K562 (cell line): ENCODE results near the gene FADS6.

Source experiments
- ARID4B ChIP-seq: sonication (generic); formaldehyde crosslinking; IDR thresholded peaks from 2 replicates; pipeline ENCODE4 v1.8.0; 2022; ENCODE audit warnings: mild to moderate bottlenecking, missing genetic modification reagents
- BHLHE40 ChIP-seq: IDR thresholded peaks from 2 replicates; pipeline ENCODE4 v1.6.1; 2011; ENCODE audit warnings: low read length, improper control_type of control experiment
- CTCF ChIP-seq, 3 experiments: IDR thresholded peaks in 2 of 3; conservative IDR thresholded peaks in 1 of 3; 2 replicates each; pipeline ENCODE4 v1.5.1; 2011 to 2012; ENCODE audit warnings: low read length in 3 of 3, mild to moderate bottlenecking in 3 of 3, control low read depth in 2 of 3, improper control_type of control experiment in 1 of 3, inconsistent platforms in 1 of 3, low read depth in 1 of 3, mixed read lengths in 1 of 3, moderate library complexity in 1 of 3; ENCODE audit not compliant: insufficient read depth in 2 of 3
- EWSR1 ChIP-seq: fragments of 450-650 bp; IDR thresholded peaks from 2 replicates; pipeline ENCODE4 v1.6.1; 2018; ENCODE audit warnings: borderline replicate concordance, mild to moderate bottlenecking, low read depth, moderate library complexity; ENCODE audit not compliant: partially characterized antibody
- EZH2 ChIP-seq: IDR thresholded peaks from 2 replicates; pipeline ENCODE4 v1.6.1; 2012; ENCODE audit warnings: low read depth, mild to moderate bottlenecking, inconsistent platforms, low read length, borderline replicate concordance
- NR1H2 ChIP-seq: sonication (generic); formaldehyde crosslinking; IDR thresholded peaks from 2 replicates; pipeline ENCODE4 v1.4.0; 2020; ENCODE audit warnings: mild to moderate bottlenecking, missing genetic modification reagents
- NR4A1 ChIP-seq, 2 experiments: fragments of 250-450 bp in 1 of 2; fragments of 450-650 bp in 1 of 2; sonication (Bioruptor Pico) in 1 of 2; IDR thresholded peaks; 2 replicates each; pipeline versions ENCODE4 v1.4.0 to v1.6.1; 2016 to 2020; ENCODE audit warnings: mild to moderate bottlenecking in 2 of 2, missing compliant biosample characterization in 1 of 2, missing genetic modification characterization in 1 of 2, moderate library complexity in 1 of 2
- PKNOX1 ChIP-seq: fragments of 450-650 bp; IDR thresholded peaks from 2 replicates; pipeline ENCODE4 v1.6.1; 2016
- POLR2A ChIP-seq: fragments of 450-650 bp; conservative IDR thresholded peaks from 2 replicates; pipeline ENCODE4 v1.6.1; 2016
- SIN3B ChIP-seq: fragments of 450-650 bp; IDR thresholded peaks from 2 replicates; pipeline ENCODE4 v1.6.1; 2017; ENCODE audit warnings: low read depth, mild to moderate bottlenecking, moderate library complexity
- SPI1 ChIP-seq: IDR thresholded peaks from 2 replicates; pipeline ENCODE4 v1.6.1; 2011; ENCODE audit warnings: low read depth, low read length, control low read depth, borderline replicate concordance
- TSHZ1 ChIP-seq: fragments of 250-450 bp; sonication (Bioruptor Pico); IDR thresholded peaks from 2 replicates; pipeline ENCODE4 v1.4.0; 2020; ENCODE audit warnings: mild to moderate bottlenecking, moderate library complexity
- ZNF174 ChIP-seq: fragments of 250-450 bp; sonication (Bioruptor Pico); IDR thresholded peaks from 2 replicates; pipeline ENCODE4 v1.4.0; 2020; ENCODE audit warnings: mild to moderate bottlenecking
- ZNF584 ChIP-seq: fragments of 200-800 bp; sonication (Bioruptor generic); IDR thresholded peaks from 2 replicates; pipeline ENCODE4 v1.6.1; 2016; ENCODE audit warnings: low read depth, mild to moderate bottlenecking, missing genetic modification characterization, missing compliant biosample characterization

- no peak for TF ChIP-seq EZH2
- no peak for TF ChIP-seq CTCF (IDR thresholded peaks at IDR 0.05 in 2 of 3, conservative IDR thresholded peaks at IDR 0.05 in 1 of 3; ENCODE audit: insufficient read depth in 2 of 3, low read depth in 1 of 3, low read length in 3 of 3)
- TF ChIP-seq ZNF584 (CRISPR knock-in tag) = no peak
- TF ChIP-seq POLR2A = no peak
- no peak for TF ChIP-seq TSHZ1 (CRISPR knock-in tag)
- no peak for TF ChIP-seq SPI1
- no peak for TF ChIP-seq ARID4B (CRISPR knock-in tag)
- no peak for TF ChIP-seq SIN3B
- no peak for TF ChIP-seq NR4A1 (CRISPR knock-in tag; IDR thresholded peaks at IDR 0.05)
- no peak for TF ChIP-seq NR4A1 (tag; IDR thresholded peaks at IDR 0.05)
- TF ChIP-seq EWSR1 = no peak
- TF ChIP-seq ZNF174 (CRISPR knock-in tag) = no peak
- no peak for TF ChIP-seq BHLHE40
- no peak for TF ChIP-seq PKNOX1
- TF ChIP-seq NR1H2 (CRISPR knock-in tag) = no peak
Observed at GRCh38 chr17:74879308-74879707, 14.1 kb downstream of the FADS6 start.
